ENCODE results near the gene ANKRD11.

DNA sequence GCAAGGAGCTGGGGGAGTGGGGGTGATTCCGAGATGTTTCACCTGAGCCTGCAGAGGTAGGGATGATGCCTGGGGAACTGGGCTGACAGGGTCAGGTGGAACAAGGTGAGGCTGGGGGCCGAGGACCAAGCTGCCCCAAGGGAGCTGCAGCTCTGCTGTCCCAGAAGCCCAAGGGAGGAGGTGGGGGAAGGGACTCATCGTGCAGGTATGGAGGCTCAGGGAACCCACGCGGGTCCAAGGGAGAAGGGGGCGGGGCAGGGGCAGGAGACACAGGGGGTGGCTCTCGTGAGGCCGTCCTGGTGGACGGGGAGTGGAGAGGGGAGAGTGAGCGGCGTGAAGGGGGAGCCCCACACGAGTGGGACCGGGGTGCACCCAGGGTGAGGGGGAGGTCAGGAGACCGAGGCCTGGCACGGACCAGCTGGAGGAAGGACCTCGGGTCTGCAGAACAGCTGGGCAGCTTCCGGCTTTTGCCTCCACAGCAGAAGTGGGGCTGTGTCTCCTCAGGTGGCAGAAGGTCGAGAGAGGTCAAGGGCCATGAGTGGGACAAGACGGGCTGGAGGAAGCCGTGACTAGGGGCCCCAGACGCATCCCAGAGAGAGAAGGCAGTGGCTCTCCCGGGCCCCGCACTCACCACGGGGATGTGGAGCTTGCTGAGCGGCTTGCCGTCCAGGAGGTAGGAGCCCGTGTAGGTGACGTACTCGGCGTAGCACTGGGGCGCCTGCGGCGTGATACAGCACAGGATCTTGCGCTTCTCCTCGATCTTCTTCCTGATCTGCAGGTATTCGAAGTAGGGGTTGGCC is 211.7 kb downstream of the ANKRD11 start:
- TF ChIP-seq, protein P1, sequence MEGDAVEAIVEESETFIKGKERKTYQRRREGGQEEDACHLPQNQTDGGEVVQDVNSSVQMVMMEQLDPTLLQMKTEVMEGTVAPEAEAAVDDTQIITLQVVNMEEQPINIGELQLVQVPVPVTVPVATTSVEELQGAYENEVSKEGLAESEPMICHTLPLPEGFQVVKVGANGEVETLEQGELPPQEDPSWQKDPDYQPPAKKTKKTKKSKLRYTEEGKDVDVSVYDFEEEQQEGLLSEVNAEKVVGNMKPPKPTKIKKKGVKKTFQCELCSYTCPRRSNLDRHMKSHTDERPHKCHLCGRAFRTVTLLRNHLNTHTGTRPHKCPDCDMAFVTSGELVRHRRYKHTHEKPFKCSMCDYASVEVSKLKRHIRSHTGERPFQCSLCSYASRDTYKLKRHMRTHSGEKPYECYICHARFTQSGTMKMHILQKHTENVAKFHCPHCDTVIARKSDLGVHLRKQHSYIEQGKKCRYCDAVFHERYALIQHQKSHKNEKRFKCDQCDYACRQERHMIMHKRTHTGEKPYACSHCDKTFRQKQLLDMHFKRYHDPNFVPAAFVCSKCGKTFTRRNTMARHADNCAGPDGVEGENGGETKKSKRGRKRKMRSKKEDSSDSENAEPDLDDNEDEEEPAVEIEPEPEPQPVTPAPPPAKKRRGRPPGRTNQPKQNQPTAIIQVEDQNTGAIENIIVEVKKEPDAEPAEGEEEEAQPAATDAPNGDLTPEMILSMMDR (conservative IDR thresholded peaks at IDR 0.05 in 1 of 2, IDR thresholded peaks at IDR 0.05 in 1 of 2; ENCODE audit: low read depth in 1 of 2, low read length in 2 of 2), result no peak
- no peak for TF ChIP-seq EZH2 (IDR thresholded peaks at IDR 0.05; ENCODE audit: low read length, missing control alignments)
